HepG2 (cell line): Measurements from ENCODE around the gene HLF. TPM values are rescaled to one million over a fixed set of nuclear protein-coding genes. Genes with fewer than 3 reads are reported as not detected.

Experiments
- CBFB ChIP-seq: sonication (generic); formaldehyde crosslinking; IDR thresholded peaks from 2 replicates; pipeline ENCODE4 v1.4.0; 2020; ENCODE audit warnings: missing genetic modification reagents
- CCAR2 ChIP-seq: fragments of 200-400 bp; formaldehyde crosslinking; optimal IDR thresholded peaks from 2 replicates; pipeline ENCODE3; 2018; ENCODE audit warnings: low read depth, mild to moderate bottlenecking, low read length, moderate library complexity
- CCDC6 ChIP-seq: sonication (generic); formaldehyde crosslinking; IDR thresholded peaks from 2 replicates; pipeline ENCODE4 v1.8.1; 2022; ENCODE audit warnings: mild to moderate bottlenecking, missing genetic modification reagents, moderate library complexity
- FOXJ3 ChIP-seq: sonication (generic); formaldehyde crosslinking; IDR thresholded peaks from 2 replicates; pipeline ENCODE4 v1.4.0; 2020; ENCODE audit warnings: missing genetic modification reagents, mild to moderate bottlenecking, borderline replicate concordance
- FOXO4 ChIP-seq: sonication (generic); formaldehyde crosslinking; conservative IDR thresholded peaks from 2 replicates; pipeline ENCODE4 v1.8.1; 2023; ENCODE audit warnings: missing genetic modification reagents
- GLMP ChIP-seq: sonication (generic); formaldehyde crosslinking; IDR thresholded peaks from 2 replicates; pipeline ENCODE4 v1.9.0; 2021; ENCODE audit warnings: missing genetic modification reagents, mild to moderate bottlenecking, borderline replicate concordance
- MYNN ChIP-seq: sonication (generic); formaldehyde crosslinking; IDR thresholded peaks from 2 replicates; pipeline ENCODE4 v1.4.0; 2020; ENCODE audit warnings: mild to moderate bottlenecking, low read depth, missing genetic modification reagents
- NFKBIZ ChIP-seq: IDR thresholded peaks from 2 replicates; pipeline ENCODE4 v1.6.1; 2018; ENCODE audit warnings: missing genetic modification reagents, missing compliant biosample characterization
- NPAS2 ChIP-seq: sonication (generic); formaldehyde crosslinking; IDR thresholded peaks from 2 replicates; pipeline ENCODE4 v1.8.0; 2022; ENCODE audit warnings: mild to moderate bottlenecking, missing genetic modification reagents, borderline replicate concordance
- NRL ChIP-seq: sonication (generic); formaldehyde crosslinking; IDR thresholded peaks from 2 replicates; pipeline ENCODE4 v1.5.0; 2020; ENCODE audit warnings: missing genetic modification reagents, mild to moderate bottlenecking, moderate library complexity, borderline replicate concordance
- POGZ ChIP-seq: sonication (generic); formaldehyde crosslinking; IDR thresholded peaks from 2 replicates; pipeline ENCODE4 v1.4.0; 2020; ENCODE audit warnings: mild to moderate bottlenecking, missing genetic modification reagents
- RFX1 ChIP-seq: fragments of 450-650 bp; IDR thresholded peaks from 2 replicates; pipeline ENCODE4 v1.6.1; 2017
- SMAD1 ChIP-seq: sonication (generic); formaldehyde crosslinking; IDR thresholded peaks from 2 replicates; pipeline ENCODE4 v1.4.0; 2020; ENCODE audit warnings: missing genetic modification reagents, low read depth, mild to moderate bottlenecking, borderline replicate concordance
- SOX13 ChIP-seq, 3 experiments: fragments of 450-650 bp in 1 of 3; sonication (generic) in 1 of 3; formaldehyde crosslinking in 1 of 3; IDR thresholded peaks in 2 of 3; conservative IDR thresholded peaks in 1 of 3; 2 replicates each; pipeline versions ENCODE4 v1.5.0 to v1.6.1; 2016 to 2020; ENCODE audit warnings: antibody characterized with exemption in 1 of 3, mild to moderate bottlenecking in 1 of 3, missing compliant biosample characterization in 1 of 3, missing genetic modification reagents in 1 of 3, moderate library complexity in 1 of 3
- SP5 ChIP-seq: IDR thresholded peaks from 2 replicates; pipeline ENCODE4 v1.6.1; 2016; ENCODE audit warnings: low read depth, borderline replicate concordance
- XBP1 ChIP-seq: sonication (generic); formaldehyde crosslinking; IDR thresholded peaks from 2 replicates; pipeline ENCODE4 v1.5.0; 2020; ENCODE audit warnings: missing genetic modification reagents
- ZC3H13 ChIP-seq: sonication (generic); formaldehyde crosslinking; IDR thresholded peaks from 2 replicates; pipeline ENCODE4 v1.8.1; 2023; ENCODE audit warnings: mild to moderate bottlenecking, missing genetic modification reagents, moderate library complexity
- ZFP91 ChIP-seq: sonication (generic); formaldehyde crosslinking; IDR thresholded peaks from 2 replicates; pipeline ENCODE4 v1.9.0; 2022; ENCODE audit warnings: missing genetic modification reagents, mild to moderate bottlenecking, borderline replicate concordance
- ZNF224 ChIP-seq: sonication (generic); formaldehyde crosslinking; IDR thresholded peaks from 2 replicates; pipeline ENCODE4 v1.5.0; 2020; ENCODE audit warnings: mild to moderate bottlenecking, missing genetic modification reagents
- ZNF251 ChIP-seq: sonication (generic); formaldehyde crosslinking; IDR thresholded peaks from 2 replicates; pipeline ENCODE4 v1.9.0; 2021; ENCODE audit warnings: mild to moderate bottlenecking, missing genetic modification reagents
- ZNF34 ChIP-seq: sonication (generic); formaldehyde crosslinking; IDR thresholded peaks from 2 replicates; pipeline ENCODE4 v1.4.0; 2020; ENCODE audit warnings: mild to moderate bottlenecking, missing genetic modification reagents, borderline replicate concordance
- ZNF790 ChIP-seq: sonication (generic); formaldehyde crosslinking; IDR thresholded peaks from 2 replicates; pipeline ENCODE4 v1.8.0; 2022; ENCODE audit warnings: missing genetic modification reagents, mild to moderate bottlenecking, borderline replicate concordance
- ZNF891 ChIP-seq: sonication (generic); formaldehyde crosslinking; IDR thresholded peaks from 2 replicates; pipeline ENCODE4 v1.5.0; 2020; ENCODE audit warnings: mild to moderate bottlenecking, missing genetic modification reagents
- polyA plus RNA-seq, 8 experiments: library from polyadenylated mRNA; depleted of rRNA in 3 of 8; stranded (reverse) in 7 of 8; unstranded in 1 of 8; fragments of >200 nt; fragmentation: Illumina TruSeq in 4 of 8; extraction: Trizol in 4 of 8; gene quantifications; 2 replicates each; pipeline versions ENCODE4 v1.2.1 to v1.2.3, GENCODE V29; 2011 to 2016; ENCODE audit warnings: low read depth in 4 of 8, missing spikeins in 1 of 8, mixed read lengths in 1 of 8; ENCODE audit not compliant: insufficient read depth in 1 of 8
- total RNA-seq, 5 experiments: library from RNA; depleted of rRNA; stranded (reverse); fragments of >200 nt; fragmentation: Illumina TruSeq; extraction: Trizol; gene quantifications; 2 replicates each; pipeline ENCODE4 v1.2.3, GENCODE V29; 2016; ENCODE audit warnings: low read depth in 1 of 5

The HLF gene
- total and polyA plus RNA-seq, 2 of the 13 experiments (the other 11 are each of a cell fraction or from before 2014, with no cell fraction given): 202 to 346 TPM

GRCh38 chr17:55273579-55274354 lies 9.0 kb downstream of the HLF start (continued):
- TF ChIP-seq SOX13 (IDR thresholded peaks at IDR 0.05) (no peak), SOX13 (CRISPR knock-in tag; conservative IDR thresholded peaks at IDR 0.05 in 1 of 2, IDR thresholded peaks at IDR 0.05 in 1 of 2) (no peak), FOXO4 (CRISPR knock-in tag) (no peak), ZNF891 (CRISPR knock-in tag) (peak; percentile 71; the same call in 1 of the 2 replicates), POGZ (CRISPR knock-in tag) (peak; percentile 11; the same call in 1 of the 2 replicates), ZNF34 (CRISPR knock-in tag) (0 out of 2 replicates have a peak, but pooled peaks have one; percentile 46), NRL (no peak; the same call in 1 of the 2 replicates), XBP1 (CRISPR knock-in tag) (no peak), CCDC6 (CRISPR knock-in tag) (no peak), SP5 (CRISPR knock-in tag) (no peak), ZNF790 (CRISPR knock-in tag) (no peak), RFX1 (no peak), CCAR2 (no peak), ZC3H13 (no peak), FOXJ3 (CRISPR knock-in tag) (no peak), CBFB (peak; percentile 22; the same call in 1 of the 2 replicates), SMAD1 (CRISPR knock-in tag) (no peak), ZNF224 (no peak), NPAS2 (CRISPR knock-in tag) (no peak), NFKBIZ (CRISPR knock-in tag) (no peak), ZNF251 (CRISPR knock-in tag) (0 out of 2 replicates have a peak, but pooled peaks have one; percentile 47), ZFP91 (CRISPR knock-in tag) (peak; percentile 77), MYNN (CRISPR knock-in tag) (no peak), GLMP (CRISPR knock-in tag) (no peak)
